Measurements from ENCODE around the gene FAM184B. TPM values are rescaled to one million over a fixed set of nuclear protein-coding genes. Genes with fewer than 3 reads are reported as not detected.
A peak's percentile ranks its signal among the peaks of the same experiment; 100 is the strongest.

The FAM184B gene
- total RNA-seq, 1 donor from 2014 or later = 0.08 TPM

DNA sequence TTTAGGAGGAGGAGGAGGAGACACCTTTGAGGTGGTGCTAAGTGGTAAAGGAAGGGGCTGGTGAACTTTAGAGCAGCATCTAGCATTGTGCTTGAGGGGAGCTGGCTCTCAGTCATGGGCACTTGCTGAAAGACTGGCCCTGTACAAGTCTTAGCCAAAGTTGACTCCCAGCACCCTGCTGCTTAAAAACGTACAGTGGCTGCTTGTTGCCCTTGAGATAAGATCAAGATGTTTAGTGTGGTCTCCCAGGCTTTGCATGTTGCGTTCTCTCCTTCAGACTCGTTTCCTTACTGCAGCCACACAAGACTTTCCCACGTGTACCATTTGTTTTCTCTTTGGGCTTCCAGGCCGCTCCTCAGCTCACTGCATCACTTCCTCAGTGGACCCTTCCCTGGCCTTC is 165.1 kb downstream of the FAM184B start:
- Mint-ChIP-seq H3K36me3 (ENCODE audit: low read depth, unreplicated experiment) (peaks cover 28% of the 10 kb centered on the region), H3K4me1 (ENCODE audit: unreplicated experiment) (peaks cover 35% of the 10 kb centered on the region), H3K4me3 (ENCODE audit: unreplicated experiment) (peak overlapping the region; percentile 84), H3K27ac (ENCODE audit: unreplicated experiment) (peak overlapping the region; percentile 50), H3K27me3 (ENCODE audit: unreplicated experiment) (peaks cover 13% of the 10 kb centered on the region), H3K9me3 (ENCODE audit: unreplicated experiment) (no peaks in the 10 kb centered on the region)
- DNase-seq (ENCODE audit: low spot score) = no peak
- TF ChIP-seq, protein P1, sequence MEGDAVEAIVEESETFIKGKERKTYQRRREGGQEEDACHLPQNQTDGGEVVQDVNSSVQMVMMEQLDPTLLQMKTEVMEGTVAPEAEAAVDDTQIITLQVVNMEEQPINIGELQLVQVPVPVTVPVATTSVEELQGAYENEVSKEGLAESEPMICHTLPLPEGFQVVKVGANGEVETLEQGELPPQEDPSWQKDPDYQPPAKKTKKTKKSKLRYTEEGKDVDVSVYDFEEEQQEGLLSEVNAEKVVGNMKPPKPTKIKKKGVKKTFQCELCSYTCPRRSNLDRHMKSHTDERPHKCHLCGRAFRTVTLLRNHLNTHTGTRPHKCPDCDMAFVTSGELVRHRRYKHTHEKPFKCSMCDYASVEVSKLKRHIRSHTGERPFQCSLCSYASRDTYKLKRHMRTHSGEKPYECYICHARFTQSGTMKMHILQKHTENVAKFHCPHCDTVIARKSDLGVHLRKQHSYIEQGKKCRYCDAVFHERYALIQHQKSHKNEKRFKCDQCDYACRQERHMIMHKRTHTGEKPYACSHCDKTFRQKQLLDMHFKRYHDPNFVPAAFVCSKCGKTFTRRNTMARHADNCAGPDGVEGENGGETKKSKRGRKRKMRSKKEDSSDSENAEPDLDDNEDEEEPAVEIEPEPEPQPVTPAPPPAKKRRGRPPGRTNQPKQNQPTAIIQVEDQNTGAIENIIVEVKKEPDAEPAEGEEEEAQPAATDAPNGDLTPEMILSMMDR (IDR thresholded peaks at IDR 0.05; ENCODE audit: unreplicated experiment) = no peak

- Mint-ChIP-seq H3K4me1 (ENCODE audit: unreplicated experiment) (peaks cover 35% of the 10 kb centered on the region), H3K27me3 (ENCODE audit: unreplicated experiment) (peaks cover 13% of the 10 kb centered on the region), H3K36me3 (ENCODE audit: low read depth, unreplicated experiment) (peaks cover 22% of the 10 kb centered on the region), H3K9me3 (ENCODE audit: unreplicated experiment) (no peaks in the 10 kb centered on the region), H3K27ac (ENCODE audit: unreplicated experiment) (peak within 1 kb of the TSS; percentile 98), H3K4me3 (ENCODE audit: unreplicated experiment) (peak within 1 kb of the TSS; percentile 99)
- TF ChIP-seq, protein P1 (IDR thresholded peaks at IDR 0.05; ENCODE audit: unreplicated experiment) = no peak
- DNase-seq (ENCODE audit: low spot score) = peak; percentile 90
Measured at GRCh38 chr4:17614416-17615299, 166.8 kb downstream of the FAM184B start, which contains the start of gene MED28. Gene MED28, plus strand, starts transcription at chr4:17614641. Its CDS starts 14 bp downstream, at chr4:17614655.

- Mint-ChIP-seq H3K36me3 (ENCODE audit: low read depth, unreplicated experiment) (peaks cover 17% of the 10 kb centered on the region), H3K4me3 (ENCODE audit: unreplicated experiment) (peak overlapping the region; percentile 99), H3K27me3 (ENCODE audit: unreplicated experiment) (peaks cover 13% of the 10 kb centered on the region), H3K4me1 (ENCODE audit: unreplicated experiment) (peaks cover 29% of the 10 kb centered on the region), H3K27ac (ENCODE audit: unreplicated experiment) (peak overlapping the region; percentile 98), H3K9me3 (ENCODE audit: unreplicated experiment) (no peaks in the 10 kb centered on the region)
- DNase-seq (ENCODE audit: low spot score) = no peak
- TF ChIP-seq, protein P1 (IDR thresholded peaks at IDR 0.05; ENCODE audit: unreplicated experiment) = no peak
Measured at GRCh38 chr4:17613761-17614415, 167.5 kb downstream of the FAM184B start.

GRCh38 chr4:17605236-17605635 is 176.2 kb downstream of the FAM184B start:
- Mint-ChIP-seq H3K36me3 (ENCODE audit: low read depth, unreplicated experiment) (peaks cover 24% of the 10 kb centered on the region), H3K27ac (ENCODE audit: unreplicated experiment) (no peak overlapping the region), H3K9me3 (ENCODE audit: unreplicated experiment) (no peaks in the 10 kb centered on the region), H3K4me3 (ENCODE audit: unreplicated experiment) (peak overlapping the region; percentile 8), H3K4me1 (ENCODE audit: unreplicated experiment) (no peaks in the 10 kb centered on the region), H3K27me3 (ENCODE audit: unreplicated experiment) (no peaks in the 10 kb centered on the region)
- TF ChIP-seq, protein P1 (IDR thresholded peaks at IDR 0.05; ENCODE audit: unreplicated experiment) = no peak
- DNase-seq (ENCODE audit: low spot score) = no peak
